C4-2B (cell line): Measurements from ENCODE around the gene LRRC3B.

ENCODE experiments used
- ZFX ChIP-seq: fragments of 450-650 bp; IDR thresholded peaks from 2 replicates; pipeline ENCODE4 v1.6.1; 2017
- TF ChIP-seq, protein P1 (sequence below): fragments of 450-650 bp; conservative IDR thresholded peaks from 2 replicates; pipeline ENCODE4 v1.5.1; 2017; ENCODE audit warnings: mild to moderate bottlenecking

DNA sequence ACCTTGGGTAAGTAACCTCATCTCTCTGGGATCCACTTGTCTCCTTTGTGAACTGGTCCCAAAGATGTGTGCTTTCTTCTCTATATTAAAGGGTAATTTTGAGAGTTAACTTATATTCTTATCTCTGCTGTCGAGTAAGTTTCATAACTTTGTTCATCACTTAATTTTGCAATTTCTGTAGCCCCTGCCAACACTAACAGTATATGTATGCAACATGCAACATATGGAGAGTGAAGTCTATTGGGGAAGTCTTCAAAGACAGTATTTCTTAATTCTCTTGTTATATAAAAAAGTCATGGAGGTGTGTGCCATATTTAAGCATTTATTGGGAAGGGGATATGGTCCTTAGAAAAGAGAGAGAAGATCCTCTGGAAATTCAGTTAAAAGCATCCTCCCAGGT, 85.9 kb downstream of the LRRC3B start:
- TF ChIP-seq, protein P1, sequence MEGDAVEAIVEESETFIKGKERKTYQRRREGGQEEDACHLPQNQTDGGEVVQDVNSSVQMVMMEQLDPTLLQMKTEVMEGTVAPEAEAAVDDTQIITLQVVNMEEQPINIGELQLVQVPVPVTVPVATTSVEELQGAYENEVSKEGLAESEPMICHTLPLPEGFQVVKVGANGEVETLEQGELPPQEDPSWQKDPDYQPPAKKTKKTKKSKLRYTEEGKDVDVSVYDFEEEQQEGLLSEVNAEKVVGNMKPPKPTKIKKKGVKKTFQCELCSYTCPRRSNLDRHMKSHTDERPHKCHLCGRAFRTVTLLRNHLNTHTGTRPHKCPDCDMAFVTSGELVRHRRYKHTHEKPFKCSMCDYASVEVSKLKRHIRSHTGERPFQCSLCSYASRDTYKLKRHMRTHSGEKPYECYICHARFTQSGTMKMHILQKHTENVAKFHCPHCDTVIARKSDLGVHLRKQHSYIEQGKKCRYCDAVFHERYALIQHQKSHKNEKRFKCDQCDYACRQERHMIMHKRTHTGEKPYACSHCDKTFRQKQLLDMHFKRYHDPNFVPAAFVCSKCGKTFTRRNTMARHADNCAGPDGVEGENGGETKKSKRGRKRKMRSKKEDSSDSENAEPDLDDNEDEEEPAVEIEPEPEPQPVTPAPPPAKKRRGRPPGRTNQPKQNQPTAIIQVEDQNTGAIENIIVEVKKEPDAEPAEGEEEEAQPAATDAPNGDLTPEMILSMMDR: no peak
- no peak for TF ChIP-seq ZFX
